LoVo (cell line): Measurements from ENCODE around the gene AGPAT3.

Experiments used
- DNase-seq: peaks from one replicate; pipeline ENCODE4 v3.0.0-alpha.2; 2016; ENCODE audit warnings: low spot score

The AGPAT3 gene

GRCh38 chr21:43924421-43925095, 59.5 kb downstream of the AGPAT3 start:
- no peak for DNase-seq

DNA sequence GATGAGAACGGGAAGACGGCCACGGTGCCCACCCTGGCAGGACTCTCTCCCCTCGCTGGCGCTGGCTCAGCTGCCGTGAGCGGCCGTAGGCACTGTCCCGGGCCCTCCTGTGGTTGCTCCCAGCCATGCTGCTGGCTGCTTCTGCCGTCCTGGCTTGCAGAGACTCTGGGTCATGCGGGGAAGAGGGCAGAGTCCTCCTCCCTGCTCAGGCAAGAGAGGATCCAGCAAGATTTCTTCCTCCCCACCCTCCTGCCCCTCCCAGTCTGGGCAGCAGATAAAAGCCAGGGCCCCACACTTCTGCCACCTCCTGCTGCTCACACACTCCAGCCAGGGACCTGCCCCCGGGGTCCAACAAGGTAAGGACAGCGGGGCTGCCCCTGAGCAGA, 60.1 kb downstream of the AGPAT3 start:
- DNase-seq: no peak

DNA sequence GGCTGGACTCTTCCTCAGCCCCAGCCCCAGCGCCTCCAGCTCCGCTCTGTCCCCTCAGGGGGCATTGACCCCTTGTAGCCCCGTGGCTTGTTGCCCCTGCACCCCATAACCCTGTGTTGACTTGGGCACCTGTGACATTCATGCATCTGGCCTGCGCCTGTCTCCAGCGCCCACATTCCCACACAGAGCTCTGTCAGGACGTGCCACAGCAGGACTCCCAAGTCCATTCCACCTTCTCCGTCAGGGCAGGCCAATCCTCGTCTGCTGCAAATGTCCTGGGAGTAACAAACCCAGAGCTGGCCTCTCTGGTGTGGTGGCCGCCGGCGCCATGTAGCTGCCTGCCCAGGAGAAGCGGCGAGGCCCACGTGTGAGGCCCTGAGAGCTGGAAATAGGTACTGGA, 60.6 kb downstream of the AGPAT3 start:
- DNase-seq: no peak

- no peak for DNase-seq
Measured at GRCh38 chr21:43926196-43926595, 61.2 kb downstream of the AGPAT3 start.

- DNase-seq: no peak
Measured at GRCh38 chr21:43927591-43928221, 62.7 kb downstream of the AGPAT3 start.

DNA sequence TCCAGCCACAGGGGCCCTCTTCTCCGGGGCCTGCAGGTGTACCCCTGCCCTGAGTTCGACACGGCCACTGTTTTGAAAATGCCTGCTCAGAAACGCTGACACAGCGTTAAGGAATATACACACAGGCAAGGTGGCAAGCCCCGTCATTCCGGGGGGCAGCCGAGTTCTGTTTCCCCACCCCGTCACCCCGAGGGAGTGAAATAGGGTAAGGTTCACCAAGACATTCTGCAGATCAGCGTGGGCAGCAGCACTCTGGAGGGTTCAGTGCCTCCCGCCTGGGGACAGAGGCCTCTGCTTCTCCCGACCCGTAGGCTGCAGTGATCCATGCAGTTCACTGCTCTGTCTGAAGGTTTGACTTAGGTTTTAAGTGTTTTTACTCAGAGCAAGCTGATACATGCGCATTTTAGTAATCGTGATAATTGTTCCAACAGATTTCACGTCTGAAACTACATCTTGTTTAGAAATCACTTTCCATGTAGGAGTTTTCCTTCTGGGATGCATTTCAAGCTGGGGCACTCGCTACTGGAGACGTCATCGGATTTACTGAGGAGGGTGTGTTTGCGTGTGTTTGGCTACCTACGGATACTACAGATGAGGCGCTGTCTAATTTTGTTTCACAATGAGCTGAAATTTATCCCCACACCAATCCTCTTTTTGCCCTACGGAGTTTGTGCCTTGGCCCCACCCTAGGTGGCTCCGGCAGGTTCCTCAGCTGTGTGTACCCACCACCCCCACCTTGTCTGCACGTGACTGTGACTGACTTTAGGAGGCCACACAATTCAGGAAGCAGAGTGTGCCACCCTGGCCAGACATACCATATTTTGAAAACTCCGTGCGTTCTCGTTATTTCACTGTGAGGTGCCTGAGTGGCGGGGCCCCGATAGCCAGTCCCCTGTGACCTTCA, 63.5 kb downstream of the AGPAT3 start:
- no peak for DNase-seq

DNA sequence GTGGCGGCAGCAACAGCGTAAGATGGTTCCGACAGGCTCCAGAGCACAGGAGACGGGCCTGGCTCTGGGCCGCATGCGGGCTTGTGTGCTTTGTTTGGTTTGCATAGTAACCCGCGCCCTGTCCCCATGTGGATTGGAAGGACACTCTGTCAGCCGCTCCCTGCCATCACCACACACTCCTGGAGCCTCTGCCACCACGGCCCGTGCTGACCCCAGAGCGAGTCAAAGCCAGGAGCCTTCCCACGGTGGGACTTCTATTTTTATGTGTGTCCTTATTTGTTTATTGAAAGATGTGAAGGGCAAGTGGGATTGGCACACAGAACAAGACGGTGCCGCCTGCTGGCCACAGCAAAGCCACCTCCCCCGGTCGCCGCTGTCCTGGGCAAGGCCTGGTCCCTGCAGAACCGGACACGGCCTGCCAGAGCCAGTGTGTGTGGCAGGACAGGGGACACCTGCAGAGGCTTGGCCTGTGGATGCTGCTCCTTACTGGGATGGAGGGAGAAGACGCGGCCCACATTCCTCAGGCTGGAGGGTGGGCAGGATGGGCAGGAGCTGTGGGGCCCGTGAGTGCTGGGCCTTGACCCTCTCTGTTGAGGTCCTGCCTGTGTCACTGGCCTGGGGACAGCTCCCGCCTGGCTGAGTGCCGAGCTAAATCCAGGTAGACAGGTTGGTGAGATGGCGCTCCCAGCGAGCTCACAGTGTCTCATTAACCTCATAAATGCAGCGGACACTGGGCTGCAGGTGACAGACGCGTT, 64.4 kb downstream of the AGPAT3 start:
- no peak for DNase-seq

DNA sequence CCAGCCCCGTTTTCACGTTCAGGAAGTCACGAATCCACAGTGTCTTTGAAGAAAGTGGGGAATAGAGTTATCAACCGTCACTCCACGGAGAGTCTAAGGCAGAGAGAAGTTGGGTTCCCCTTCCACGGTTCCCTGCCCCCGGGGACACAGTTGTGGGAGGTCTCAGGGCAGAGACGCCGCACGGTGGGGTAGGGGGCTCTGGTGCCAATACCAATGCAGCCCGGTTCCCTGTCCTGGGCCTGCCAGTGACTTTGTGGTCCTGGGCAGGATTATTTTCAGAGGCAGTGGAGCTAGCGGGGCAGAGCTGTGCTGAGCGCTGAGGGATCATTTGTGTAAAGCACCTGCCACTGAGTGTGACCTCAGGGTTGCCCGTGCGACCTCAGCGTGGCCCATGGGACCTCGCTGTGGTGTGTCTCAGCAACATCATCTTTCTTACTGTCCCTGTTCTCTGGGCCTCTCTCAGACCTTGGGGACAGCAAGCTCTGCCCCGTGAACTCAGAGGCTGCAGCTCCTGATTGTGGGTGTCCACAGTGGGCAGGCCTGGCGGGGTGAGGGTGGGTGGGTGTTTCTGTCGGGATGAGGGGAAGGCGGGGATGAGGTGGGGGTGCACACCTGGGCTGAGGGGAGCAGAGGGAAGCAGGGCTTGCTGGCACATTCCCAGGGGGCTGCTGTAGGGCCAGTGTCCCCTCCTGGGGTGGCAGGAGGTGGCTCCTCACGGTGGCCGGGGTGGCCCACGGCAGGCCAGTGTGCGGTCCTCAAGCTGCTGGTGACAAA, 65.2 kb downstream of the AGPAT3 start:
- DNase-seq: no peak

- DNase-seq: no peak
Measured at GRCh38 chr21:43930848-43931375, 65.9 kb downstream of the AGPAT3 start.

DNA sequence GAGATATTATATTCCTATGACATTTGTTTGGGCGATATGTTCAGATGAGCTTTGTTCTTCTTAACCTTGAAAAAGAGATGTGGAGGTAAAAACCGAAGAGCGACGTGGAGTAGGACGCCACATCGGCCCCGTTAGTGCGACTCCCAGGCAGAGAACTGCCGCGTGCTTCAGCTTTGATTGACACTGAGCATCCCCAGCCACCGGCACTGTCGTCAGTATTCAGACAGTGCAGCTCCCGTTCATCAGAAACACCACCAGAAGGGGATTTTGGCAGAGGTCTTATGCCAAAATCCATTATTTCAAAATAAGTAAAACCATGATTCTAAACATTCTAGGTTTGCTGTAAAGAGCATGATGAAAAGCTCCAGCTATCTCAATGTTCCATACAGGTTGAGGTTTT, 66.5 kb downstream of the AGPAT3 start:
- DNase-seq: no peak

GRCh38 chr21:43932005-43932404, 67.0 kb downstream of the AGPAT3 start:
- no peak for DNase-seq

- DNase-seq: no peak
Measured at GRCh38 chr21:43933199-43933598, 68.2 kb downstream of the AGPAT3 start.

- DNase-seq: no peak
Measured at GRCh38 chr21:43933680-43934079, 68.7 kb downstream of the AGPAT3 start.

GRCh38 chr21:43934116-43934515, 69.1 kb downstream of the AGPAT3 start:
- no peak for DNase-seq

GRCh38 chr21:43934716-43935705, 70.0 kb downstream of the AGPAT3 start:
- no peak for DNase-seq

DNA sequence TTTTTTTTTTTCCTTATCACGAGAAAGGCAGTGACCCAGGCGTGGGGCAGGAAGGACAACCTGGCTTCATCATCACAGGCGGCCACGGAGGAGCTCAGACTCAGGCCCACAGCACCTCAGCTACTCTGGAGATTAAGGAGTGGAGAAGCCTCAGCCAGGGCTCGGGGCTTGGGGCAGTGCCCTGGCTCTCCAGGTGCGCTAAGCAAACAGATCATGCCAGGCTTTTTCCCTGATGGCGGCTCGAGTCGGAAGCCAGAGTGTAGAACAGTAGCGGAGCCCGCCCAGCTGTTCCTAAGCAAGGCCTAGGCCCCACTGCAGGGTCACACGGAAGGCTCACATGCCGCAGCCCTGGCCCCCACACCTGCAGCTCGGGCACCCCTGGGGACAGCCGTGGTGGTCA, 70.7 kb downstream of the AGPAT3 start:
- DNase-seq: no peak

- DNase-seq: no peak
Measured at GRCh38 chr21:43936247-43936967, 71.4 kb downstream of the AGPAT3 start.

- no peak for DNase-seq
Measured at GRCh38 chr21:43937051-43937832, 72.2 kb downstream of the AGPAT3 start.
